MM.1S (cell line): ENCODE data around the gene CDH4.
"Not testable (repeated sequence)": the region's sequence is repeated elsewhere in the genome, so short reads cannot be mapped to it uniquely, and the experiment has no call there.

Experiments used
- DNase-seq: peaks from one replicate; pipeline ENCODE4 v3.0.0-alpha.2; 2015
- H2AFZ ChIP-seq: fragments of 300-600 bp; sonication (generic); 2 replicates; pipeline ENCODE4 v1.6.0; 2016; ENCODE audit warnings: antibody characterized with exemption, low read length
- H3F3A ChIP-seq: fragments of 300-600 bp; sonication (generic); 2 replicates; pipeline ENCODE4 v1.6.1; 2016; ENCODE audit warnings: mild to moderate bottlenecking, antibody characterized with exemption, low read length, moderate library complexity, mixed read lengths; ENCODE audit not compliant: insufficient read depth
- H3K27ac ChIP-seq: fragments of 300-600 bp; sonication (generic); 2 replicates; pipeline ENCODE4 v1.5.1; 2016; ENCODE audit warnings: mild to moderate bottlenecking, low read length
- H3K27me3 ChIP-seq: fragments of 300-600 bp; sonication (generic); replicated peaks from 2 replicates; pipeline ENCODE4 v1.6.0; 2016; ENCODE audit warnings: low read length; ENCODE audit not compliant: insufficient read depth
- H3K36me3 ChIP-seq: fragments of 300-600 bp; sonication (generic); replicated peaks from 2 replicates; pipeline ENCODE4 v1.6.1; 2016; ENCODE audit warnings: mild to moderate bottlenecking, low read length, mixed read lengths; ENCODE audit not compliant: insufficient read depth
- H3K4me1 ChIP-seq: fragments of 300-600 bp; sonication (generic); 2 replicates; pipeline ENCODE4 v1.6.1; 2016; ENCODE audit warnings: low read length, mixed read lengths
- H3K4me2 ChIP-seq: fragments of 300-600 bp; sonication (generic); 2 replicates; pipeline ENCODE4 v1.6.0; 2016; ENCODE audit warnings: low read depth, low read length
- H3K4me3 ChIP-seq: fragments of 300-600 bp; sonication (generic); 2 replicates; pipeline ENCODE4 v1.5.1; 2016; ENCODE audit warnings: low read length, mixed read lengths
- H3K79me2 ChIP-seq: fragments of 300-600 bp; sonication (generic); 2 replicates; pipeline ENCODE4 v1.6.1; 2016; ENCODE audit warnings: mixed run types, low read length, mixed read lengths
- H3K9ac ChIP-seq: fragments of 300-600 bp; sonication (generic); 2 replicates; pipeline ENCODE4 v1.6.1; 2016; ENCODE audit warnings: low read length, mixed read lengths
- H3K9me2 ChIP-seq: fragments of 300-600 bp; sonication (generic); replicated peaks from 2 replicates; pipeline ENCODE4 v1.6.1; 2016; ENCODE audit warnings: mild to moderate bottlenecking, low read length, mixed read lengths; ENCODE audit not compliant: insufficient read depth
- H3K9me3 ChIP-seq: fragments of 300-600 bp; sonication (generic); replicated peaks from 2 replicates; pipeline ENCODE4 v1.6.1; 2016; ENCODE audit warnings: mild to moderate bottlenecking, low read length, mixed read lengths; ENCODE audit not compliant: insufficient read depth
- H4K20me1 ChIP-seq: fragments of 300-600 bp; sonication (generic); 2 replicates; pipeline ENCODE4 v1.6.1; 2016; ENCODE audit warnings: mild to moderate bottlenecking, low read length, moderate library complexity, mixed read lengths; ENCODE audit not compliant: insufficient read depth
- CTCF ChIP-seq: fragments of 300-600 bp; sonication (generic); IDR thresholded peaks from 2 replicates; pipeline ENCODE4 v1.5.1; 2016; ENCODE audit warnings: antibody characterized with exemption, low read length, mixed read lengths
- EZH2 ChIP-seq: fragments of 300-600 bp; sonication (generic); optimal IDR thresholded peaks from 2 replicates; pipeline ENCODE3; 2017; ENCODE audit warnings: low read depth, mild to moderate bottlenecking, antibody characterized with exemption, low read length, mixed read lengths
- EZH2phosphoT487 ChIP-seq: fragments of 300-600 bp; sonication (generic); IDR thresholded peaks from 2 replicates; pipeline ENCODE4 v1.6.1; 2018; ENCODE audit warnings: antibody characterized with exemption, low read length

Gene CDH4

DNA sequence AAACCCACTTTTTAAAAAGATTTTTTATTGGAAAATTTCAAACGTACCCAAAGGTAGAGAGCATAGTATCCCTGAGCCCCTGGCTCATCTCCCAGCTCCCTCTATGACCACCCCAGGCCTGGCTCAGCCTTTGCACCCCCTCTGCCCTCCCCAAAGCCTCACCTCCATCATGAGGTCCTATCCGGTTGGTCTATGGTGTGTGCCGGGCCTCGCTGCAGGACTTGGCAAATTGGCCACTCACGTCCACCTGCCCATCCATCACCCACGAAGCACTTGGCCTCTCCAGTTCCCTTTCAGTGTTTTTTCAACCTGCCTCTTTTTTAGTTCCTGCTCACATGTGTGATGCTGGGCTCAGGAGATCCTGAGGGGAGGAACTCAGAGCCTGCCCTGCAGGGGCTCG lies 147.4 kb downstream of the CDH4 start:
- no peak overlapping the region for H2AFZ ChIP-seq
- no peaks in the 10 kb centered on the region for H3K4me1 ChIP-seq
- peaks cover 60% of the 10 kb centered on the region for H3K27me3 ChIP-seq
- no peaks in the 10 kb centered on the region for H3K79me2 ChIP-seq
- no peak for TF ChIP-seq EZH2phosphoT487
- no peaks in the 10 kb centered on the region for H4K20me1 ChIP-seq
- no peak overlapping the region for H3K4me2 ChIP-seq
- no peaks in the 10 kb centered on the region for H3K9me3 ChIP-seq
- H3K9ac ChIP-seq, result no peak overlapping the region
- no peak for DNase-seq
- H3K9me2 ChIP-seq, result no peaks in the 10 kb centered on the region
- H3K36me3 ChIP-seq, result no peaks in the 10 kb centered on the region
- no peak overlapping the region for H3K27ac ChIP-seq
- no peaks in the 10 kb centered on the region for H3F3A ChIP-seq
- no peak overlapping the region for H3K4me3 ChIP-seq

DNA sequence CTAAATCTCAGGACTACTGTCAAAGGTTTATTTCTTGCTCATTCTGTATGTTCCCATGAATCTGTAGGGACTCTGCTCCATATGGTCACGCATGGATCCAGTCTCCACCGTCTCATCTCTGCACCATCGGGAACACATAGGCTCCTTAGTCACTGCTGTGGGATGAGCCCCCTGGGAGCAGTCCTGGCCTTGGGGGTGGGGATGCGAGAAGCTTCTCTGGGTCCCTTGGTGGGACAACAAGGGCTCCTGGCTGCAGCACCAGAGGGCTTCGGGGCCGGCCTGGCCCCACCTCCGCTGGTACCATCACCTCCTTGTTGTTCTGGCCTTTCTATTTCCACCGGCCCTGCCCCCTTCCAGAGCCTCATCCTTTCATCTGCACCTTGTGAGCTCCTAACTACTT lies 148.4 kb downstream of the CDH4 start:
- Histone ChIP-seq H4K20me1 (no peaks in the 10 kb centered on the region), H3K79me2 (no peaks in the 10 kb centered on the region), H3K27me3 (peaks cover 57% of the 10 kb centered on the region), H3K9me2 (no peaks in the 10 kb centered on the region), H3K9me3 (no peaks in the 10 kb centered on the region), H3K4me3 (no peak overlapping the region), H3K36me3 (no peaks in the 10 kb centered on the region), H3F3A (no peaks in the 10 kb centered on the region), H2AFZ (no peak overlapping the region), H3K9ac (no peak overlapping the region), H3K27ac (no peak overlapping the region), H3K4me1 (no peaks in the 10 kb centered on the region), H3K4me2 (no peak overlapping the region)
- DNase-seq, result no peak
- no peak for TF ChIP-seq CTCF

- no peak for DNase-seq
- H3K9ac ChIP-seq, result no peak overlapping the region
- H4K20me1 ChIP-seq, result no peaks in the 10 kb centered on the region
- no peaks in the 10 kb centered on the region for H3F3A ChIP-seq
- peaks cover 35% of the 10 kb centered on the region for H3K27me3 ChIP-seq
- H2AFZ ChIP-seq, result no peak overlapping the region
- H3K4me3 ChIP-seq, result no peak overlapping the region
- no peaks in the 10 kb centered on the region for H3K9me3 ChIP-seq
- no peak for TF ChIP-seq EZH2
- no peak for TF ChIP-seq CTCF
- no peak for TF ChIP-seq EZH2phosphoT487
- H3K36me3 ChIP-seq, result no peaks in the 10 kb centered on the region
- no peaks in the 10 kb centered on the region for H3K79me2 ChIP-seq
- no peaks in the 10 kb centered on the region for H3K9me2 ChIP-seq
- no peaks in the 10 kb centered on the region for H3K4me1 ChIP-seq
- no peak overlapping the region for H3K4me2 ChIP-seq
- no peak overlapping the region for H3K27ac ChIP-seq
Measured at GRCh38 chr20:61404303-61404702, 152.2 kb downstream of the CDH4 start.

- H3K4me2 ChIP-seq, result no peak overlapping the region
- no peak for TF ChIP-seq EZH2
- TF ChIP-seq CTCF, result no peak
- TF ChIP-seq EZH2phosphoT487, result no peak
- no peak overlapping the region for H3K9ac ChIP-seq
- no peaks in the 10 kb centered on the region for H3F3A ChIP-seq
- no peak overlapping the region for H2AFZ ChIP-seq
- H4K20me1 ChIP-seq, result no peaks in the 10 kb centered on the region
- peaks cover 42% of the 10 kb centered on the region for H3K27me3 ChIP-seq
- H3K9me2 ChIP-seq, result no peaks in the 10 kb centered on the region
- no peaks in the 10 kb centered on the region for H3K36me3 ChIP-seq
- H3K4me3 ChIP-seq, result no peak overlapping the region
- no peaks in the 10 kb centered on the region for H3K9me3 ChIP-seq
- no peaks in the 10 kb centered on the region for H3K4me1 ChIP-seq
- DNase-seq, result no peak
- no peak overlapping the region for H3K27ac ChIP-seq
- no peaks in the 10 kb centered on the region for H3K79me2 ChIP-seq
Measured at GRCh38 chr20:61405007-61405406, 152.9 kb downstream of the CDH4 start.

DNA sequence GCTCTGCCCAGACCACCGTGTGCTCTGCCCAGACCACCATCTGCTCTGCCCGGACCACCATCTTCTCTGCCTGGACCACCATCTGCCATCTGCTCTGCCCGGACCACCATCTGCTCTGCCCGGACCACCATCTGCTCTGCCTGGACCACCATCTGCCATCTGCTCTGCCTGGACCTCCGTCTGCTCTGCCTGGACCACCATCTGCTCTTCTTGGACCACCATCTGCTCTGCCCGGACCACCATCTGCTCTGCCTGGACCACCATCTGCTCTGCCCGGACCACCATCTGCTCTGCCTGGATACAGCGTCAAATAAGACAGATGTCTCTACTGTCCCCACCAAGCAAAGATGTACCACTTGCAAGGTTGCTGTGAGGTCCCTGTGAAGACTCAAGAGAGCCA lies 154.7 kb downstream of the CDH4 start:
- H3K4me1 ChIP-seq, H3K36me3 ChIP-seq, H3K9me3 ChIP-seq, H2AFZ ChIP-seq, H3K79me2 ChIP-seq, H3F3A ChIP-seq, H3K27ac ChIP-seq, H4K20me1 ChIP-seq, H3K9ac ChIP-seq, DNase-seq, H3K4me2 ChIP-seq, H3K9me2 ChIP-seq, H3K4me3 ChIP-seq: not testable (repeated sequence)
- H3K27me3 ChIP-seq, result peaks cover 42% of the 10 kb centered on the region
